ENCODE results near the gene BNIP3. TPM values are rescaled to one million over a fixed set of nuclear protein-coding genes. Genes with fewer than 3 reads are reported as not detected.

Gene BNIP3
- total RNA-seq, 1 experiment from 2014 or later: 37.5 TPM

GRCh38 chr10:131937836-131938235 is 43.9 kb downstream of the BNIP3 start:
- Histone ChIP-seq H3K9me2 (ENCODE audit: insufficient read depth) (no peaks in the 10 kb centered on the region), H4K20me1 (ENCODE audit: insufficient read depth) (no peaks in the 10 kb centered on the region), H3K36me3 (ENCODE audit: control insufficient read depth in 1 of 2, insufficient read depth in 2 of 2, low read length in 2 of 2) (no peaks in the 10 kb centered on the region; a peak in 1 of 4 replicates), H3K9ac (ENCODE audit: low read length) (no peak overlapping the region), H3K27me3 (ENCODE audit: insufficient read depth, low read length) (no peaks in the 10 kb centered on the region), H3K4me3 (replicated peaks in 1 of 2; ENCODE audit: low read depth in 1 of 2, low read length in 2 of 2) (no peak overlapping the region), H3K27ac (ENCODE audit: low read depth, low read length) (no peak overlapping the region), H2AFZ (ENCODE audit: low read depth, low read length, poor library complexity, severe bottlenecking) (no peak overlapping the region), H3K9me3 (ENCODE audit: control insufficient read depth in 1 of 2, insufficient read depth in 1 of 2, low read depth in 1 of 2, low read length in 2 of 2) (no peaks in the 10 kb centered on the region), H3K79me2 (ENCODE audit: insufficient read depth, low read length) (peaks cover 28% of the 10 kb centered on the region), H3K4me1 (ENCODE audit: control insufficient read depth in 1 of 2, insufficient read depth in 2 of 2, low read length in 2 of 2) (no peaks in the 10 kb centered on the region), H3K4me2 (ENCODE audit: low read length) (no peak overlapping the region)
- CTCF ChIA-PET: no interaction called here
- intact Hi-C loops (cut with micrococcal nuclease): no loop called here
- TF ChIP-seq REST (IDR thresholded peaks at IDR 0.05; ENCODE audit: low read depth): no peak
- no peak for TF ChIP-seq JUND (IDR thresholded peaks at IDR 0.05)
- no peak for TF ChIP-seq ZNF274 (IDR thresholded peaks at IDR 0.05; ENCODE audit: low read depth, low read length)
- no peak for TF ChIP-seq CEBPB (IDR thresholded peaks at IDR 0.05; ENCODE audit: low read depth)
- TF ChIP-seq EZH2phosphoT487 (IDR thresholded peaks at IDR 0.05; ENCODE audit: borderline replicate concordance): no peak
- no peak for TF ChIP-seq SRF (IDR thresholded peaks at IDR 0.05; ENCODE audit: low read depth)
- TF ChIP-seq YY1 (IDR thresholded peaks at IDR 0.05; ENCODE audit: extremely low read depth, insufficient replicate concordance, low read depth, low read length): no peak
- BruUV-seq (replicated peaks): no TSS peak
- ATAC-seq (no peak), DNase-seq (ENCODE audit: low read depth, low spot score) (no peak)
- RAD21 ChIA-PET (ENCODE audit: low non-redundant PET in 1 of 2, low total read pairs in 2 of 2, uncharacterized antibody in 2 of 2, unreplicated experiment in 2 of 2): no interaction called here
- POLR2A ChIA-PET: no interaction called here

- ChIA-PET CTCF (no interaction called here), RAD21 (ENCODE audit: low non-redundant PET in 1 of 2, low total read pairs in 2 of 2, uncharacterized antibody in 2 of 2, unreplicated experiment in 2 of 2) (no interaction called here), POLR2A (no interaction called here)
- ATAC-seq: no peak
- no peaks in the 10 kb centered on the region for H3K9me2 ChIP-seq (ENCODE audit: insufficient read depth)
- H3K4me3 ChIP-seq (replicated peaks in 1 of 2; ENCODE audit: low read depth in 1 of 2, low read length in 2 of 2): no peak overlapping the region
- H3K4me1 ChIP-seq (ENCODE audit: control insufficient read depth in 1 of 2, insufficient read depth in 2 of 2, low read length in 2 of 2): no peaks in the 10 kb centered on the region
- H3K9me3 ChIP-seq (ENCODE audit: control insufficient read depth in 1 of 2, insufficient read depth in 1 of 2, low read depth in 1 of 2, low read length in 2 of 2): no peaks in the 10 kb centered on the region
- no peak overlapping the region for H3K9ac ChIP-seq (ENCODE audit: low read length)
- BruUV-seq (replicated peaks): no TSS peak
- DNase-seq (ENCODE audit: low read depth, low spot score): no peak
- no peaks in the 10 kb centered on the region; a peak in 1 of 4 replicates for H3K36me3 ChIP-seq (ENCODE audit: control insufficient read depth in 1 of 2, insufficient read depth in 2 of 2, low read length in 2 of 2)
- no peak overlapping the region for H3K27ac ChIP-seq (ENCODE audit: low read depth, low read length)
- H3K27me3 ChIP-seq (ENCODE audit: insufficient read depth, low read length): no peaks in the 10 kb centered on the region
- peaks cover 38% of the 10 kb centered on the region for H3K79me2 ChIP-seq (ENCODE audit: insufficient read depth, low read length)
- H2AFZ ChIP-seq (ENCODE audit: low read depth, low read length, poor library complexity, severe bottlenecking): no peak overlapping the region
- no peaks in the 10 kb centered on the region for H4K20me1 ChIP-seq (ENCODE audit: insufficient read depth)
- intact Hi-C loops (cut with micrococcal nuclease): no loop called here
- no peak overlapping the region for H3K4me2 ChIP-seq (ENCODE audit: low read length)
- TF ChIP-seq CTCF (IDR thresholded peaks at IDR 0.05 in 2 of 3, conservative IDR thresholded peaks at IDR 0.05 in 1 of 3; ENCODE audit: borderline replicate concordance in 1 of 3, insufficient read depth in 1 of 3, low read depth in 2 of 3, low read length in 2 of 3): no peak
- no peak for TF ChIP-seq ZFX (IDR thresholded peaks at IDR 0.05)
- no peak for TF ChIP-seq RAD21 (IDR thresholded peaks at IDR 0.05; ENCODE audit: low read depth)
- no peak for TF ChIP-seq MAX (IDR thresholded peaks at IDR 0.05)
- TF ChIP-seq YY1 (IDR thresholded peaks at IDR 0.05; ENCODE audit: extremely low read depth, insufficient replicate concordance, low read depth, low read length): no peak
- no peak for TF ChIP-seq ZBTB33 (IDR thresholded peaks at IDR 0.05; ENCODE audit: extremely low read depth, insufficient replicate concordance, low read length)
- TF ChIP-seq JUND (IDR thresholded peaks at IDR 0.05): no peak
- TF ChIP-seq ZNF274 (IDR thresholded peaks at IDR 0.05; ENCODE audit: low read depth, low read length): no peak
- no peak for TF ChIP-seq EZH2phosphoT487 (IDR thresholded peaks at IDR 0.05; ENCODE audit: borderline replicate concordance)
- no peak for TF ChIP-seq CEBPB (IDR thresholded peaks at IDR 0.05; ENCODE audit: low read depth)
These were observed 45.0 kb downstream of the BNIP3 start for GRCh38 chr10:131936736-131937135.

All from HCT116 (cell line).